Tibial nerve (tissue), 3 donors: ENCODE measurements around the gene HNRNPM.

ENCODE experiments used
- CTCF ChIP-seq, 5 experiments: fragments of 200-600 bp in 3 of 5; fragments of 450-650 bp in 2 of 5; sonication (generic) in 3 of 5; IDR thresholded peaks; one replicate each; pipeline ENCODE4 v1.5.1; 2016 to 2019; ENCODE audit warnings: antibody characterized with exemption in 5 of 5, mild to moderate bottlenecking in 3 of 5, moderate library complexity in 2 of 5
- POLR2A ChIP-seq, 2 donors: fragments of 450-650 bp; IDR thresholded peaks; one replicate each; pipeline ENCODE4 v1.6.1; 2017; ENCODE audit warnings: antibody characterized with exemption in 2 of 2, mild to moderate bottlenecking in 2 of 2, moderate library complexity in 2 of 2

GRCh38 chr19:8515317-8515716, 70.5 kb downstream of the HNRNPM start:
- TF ChIP-seq CTCF (IDR thresholded peaks at IDR 0.05), result no peak
- no peak for TF ChIP-seq POLR2A (IDR thresholded peaks at IDR 0.05)
